ENCODE results near the gene THSD7A.

Gene THSD7A

GRCh38 chr7:11329626-11330025 lies 502.4 kb downstream of the THSD7A start:
- Histone ChIP-seq H3K36me3 (replicated peaks; ENCODE audit: low read depth, low read length) (no peaks in the 10 kb centered on the region), H3K27ac (ENCODE audit: low read length) (no peak overlapping the region), H3K9me3 (ENCODE audit: insufficient read depth, low read length) (no peaks in the 10 kb centered on the region), H3K4me1 (ENCODE audit: low read length) (peaks cover 20% of the 10 kb centered on the region), H3K79me2 (ENCODE audit: low read length) (no peaks in the 10 kb centered on the region), H3K9ac (ENCODE audit: low read length) (no peak overlapping the region), H4K20me1 (ENCODE audit: insufficient read depth, low read length) (peaks cover 16% of the 10 kb centered on the region), H3K27me3 (ENCODE audit: low read depth, low read length) (peaks cover 58% of the 10 kb centered on the region), H2AFZ (ENCODE audit: low read depth, low read length) (no peak overlapping the region), H3K4me2 (ENCODE audit: low read length) (no peak overlapping the region), H3K4me3 (ENCODE audit: low read length) (no peak overlapping the region)
- TF ChIP-seq EZH2phosphoT487 (IDR thresholded peaks at IDR 0.05; ENCODE audit: low read depth) (no peak), CTCF (IDR thresholded peaks at IDR 0.05; ENCODE audit: low read depth, low read length) (no peak)

DNA sequence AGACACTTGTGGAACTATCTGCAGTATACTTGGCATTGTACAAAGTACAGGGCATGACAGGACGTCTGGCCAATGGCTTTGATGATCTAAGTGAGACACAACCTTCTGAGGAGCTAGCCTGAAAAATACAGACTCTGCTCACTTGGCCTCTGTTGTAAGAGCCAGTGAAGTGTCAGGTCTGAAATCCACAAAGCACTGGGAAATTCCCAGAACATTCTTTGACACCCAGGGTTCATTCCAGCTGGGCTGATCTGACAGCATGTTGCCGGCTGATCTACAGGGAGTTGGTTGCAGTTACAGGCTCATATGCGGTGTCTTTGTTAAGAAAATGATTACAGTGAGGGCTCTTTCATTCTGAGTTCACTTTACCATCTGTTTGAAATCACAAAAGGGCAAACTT lies 503.7 kb downstream of the THSD7A start:
- Histone ChIP-seq H3K36me3 (replicated peaks; ENCODE audit: low read depth, low read length) (no peaks in the 10 kb centered on the region), H3K27me3 (ENCODE audit: low read depth, low read length) (peaks cover 48% of the 10 kb centered on the region), H3K79me2 (ENCODE audit: low read length) (no peaks in the 10 kb centered on the region), H3K9ac (ENCODE audit: low read length) (no peak overlapping the region), H3K4me3 (ENCODE audit: low read length) (no peak overlapping the region), H3K27ac (ENCODE audit: low read length) (no peak overlapping the region), H2AFZ (ENCODE audit: low read depth, low read length) (no peak overlapping the region), H3K4me1 (ENCODE audit: low read length) (peaks cover 20% of the 10 kb centered on the region), H3K9me3 (ENCODE audit: insufficient read depth, low read length) (no peaks in the 10 kb centered on the region), H3K4me2 (ENCODE audit: low read length) (no peak overlapping the region), H4K20me1 (ENCODE audit: insufficient read depth, low read length) (peaks cover 16% of the 10 kb centered on the region)
- TF ChIP-seq CTCF (IDR thresholded peaks at IDR 0.05; ENCODE audit: low read depth, low read length) (no peak), EZH2phosphoT487 (IDR thresholded peaks at IDR 0.05; ENCODE audit: low read depth) (no peak)

DNA sequence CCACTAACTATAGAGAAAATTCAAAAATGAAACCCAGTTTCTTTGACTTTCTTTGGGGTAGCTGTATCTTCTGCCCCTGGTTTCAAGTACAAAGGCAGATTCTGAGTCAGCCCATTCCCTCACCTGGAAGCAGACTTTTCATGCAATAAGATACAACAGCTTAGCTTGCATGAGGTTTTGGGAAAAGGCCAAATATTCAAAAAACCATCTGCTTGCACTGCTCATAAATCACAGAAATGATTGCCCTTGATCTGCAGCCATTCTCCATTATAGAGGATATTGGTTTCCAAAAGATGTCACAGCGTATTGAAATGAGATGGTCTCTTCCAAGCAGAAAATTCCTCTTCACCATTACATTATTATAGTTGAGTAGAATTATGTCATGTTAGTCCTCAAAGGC lies 504.4 kb downstream of the THSD7A start:
- Histone ChIP-seq H4K20me1 (ENCODE audit: insufficient read depth, low read length) (peaks cover 11% of the 10 kb centered on the region), H3K9ac (ENCODE audit: low read length) (no peak overlapping the region), H2AFZ (ENCODE audit: low read depth, low read length) (no peak overlapping the region), H3K4me2 (ENCODE audit: low read length) (no peak overlapping the region), H3K27me3 (ENCODE audit: low read depth, low read length) (peaks cover 43% of the 10 kb centered on the region), H3K79me2 (ENCODE audit: low read length) (no peaks in the 10 kb centered on the region), H3K36me3 (replicated peaks; ENCODE audit: low read depth, low read length) (no peaks in the 10 kb centered on the region), H3K4me1 (ENCODE audit: low read length) (peaks cover 16% of the 10 kb centered on the region), H3K4me3 (ENCODE audit: low read length) (no peak overlapping the region), H3K9me3 (ENCODE audit: insufficient read depth, low read length) (no peaks in the 10 kb centered on the region), H3K27ac (ENCODE audit: low read length) (no peak overlapping the region)
- TF ChIP-seq CTCF (IDR thresholded peaks at IDR 0.05; ENCODE audit: low read depth, low read length) (no peak), EZH2phosphoT487 (IDR thresholded peaks at IDR 0.05; ENCODE audit: low read depth) (no peak)
